IMR-90 (cell line): ENCODE data around the gene ZNF827.

Experiments used
- CTCF ChIP-seq: conservative IDR thresholded peaks from 2 replicates; pipeline ENCODE4 v1.5.1; 2012; ENCODE audit warnings: mild to moderate bottlenecking, low read depth, low read length, improper control_type of control experiment
- ELK1 ChIP-seq: fragments of 150-350 bp; IDR thresholded peaks from 2 replicates; pipeline ENCODE4 v1.6.1; 2016; ENCODE audit warnings: low read depth, mild to moderate bottlenecking, low read length, moderate library complexity, borderline replicate concordance
- FOS ChIP-seq: fragments of 150-350 bp; IDR thresholded peaks from 2 replicates; pipeline ENCODE4 v1.6.1; 2016; ENCODE audit warnings: low read depth, low read length

- TF ChIP-seq CTCF (no peak), FOS (no peak), ELK1 (no peak)
Measured at GRCh38 chr4:145776208-145776607, 162.4 kb downstream of the ZNF827 start.
